HG02981 (cell line): ENCODE results near the gene SEPTIN1.
A peak's percentile ranks its signal among the peaks of the same experiment; 100 is the strongest.
"Not testable (repeated sequence)": the region's sequence is repeated elsewhere in the genome, so short reads cannot be mapped to it uniquely, and the experiment has no call there.

Experiments used
- ATAC-seq: cut with Tn5 transposase; IDR thresholded peaks from one replicate; pipeline ENCODE4 v1.9.1; 2021; ENCODE audit warnings: mild to moderate bottlenecking, moderate library complexity; ENCODE audit not compliant: unreplicated experiment

SEPTIN1 gene

GRCh38 chr16:30342751-30343490, 39.4 kb downstream of the SEPTIN1 start:
- no peak for ATAC-seq

- not testable (repeated sequence) for ATAC-seq
Measured at GRCh38 chr16:30341971-30342370, 40.4 kb downstream of the SEPTIN1 start.

- no peak for ATAC-seq
Measured at GRCh38 chr16:30340621-30341020, 41.7 kb downstream of the SEPTIN1 start.

- ATAC-seq: not testable (repeated sequence)
Measured at GRCh38 chr16:30338715-30339114, 43.6 kb downstream of the SEPTIN1 start.

GRCh38 chr16:30337964-30338357, 44.4 kb downstream of the SEPTIN1 start:
- ATAC-seq: not testable (repeated sequence)

- peak; percentile 22 for ATAC-seq
Measured at GRCh38 chr16:30335598-30336474, 46.5 kb downstream of the SEPTIN1 start.

GRCh38 chr16:30335028-30335597, 47.2 kb downstream of the SEPTIN1 start:
- peak; percentile 66 for ATAC-seq

- peak; percentile 87 for ATAC-seq
Measured at GRCh38 chr16:30334473-30334989, 47.8 kb downstream of the SEPTIN1 start.
